ENCODE measurements around the gene ZNF423. TPM values are rescaled to one million over a fixed set of nuclear protein-coding genes. Genes with fewer than 3 reads are reported as not detected.

Gene ZNF423
- total and polyA plus RNA-seq, 9 of the 15 experiments (the other 6 are each of a cell fraction or from before 2014, with no cell fraction given): not detected

- POLR2A ChIA-PET: no interaction called here
- no peak overlapping the region for H2AFZ ChIP-seq (ENCODE audit: low read depth, low read length)
Measured at GRCh38 chr16:49489686-49490320, 366.1 kb downstream of the ZNF423 start.

More at GRCh38 chr16:49489686-49490320, 366.1 kb downstream of the ZNF423 start:
- Histone ChIP-seq H3K79me2 (ENCODE audit: control insufficient read depth, insufficient read depth, low read length) (no peaks in the 10 kb centered on the region), H3K9me1 (ENCODE audit: control insufficient read depth, insufficient read depth, low read length) (no peaks in the 10 kb centered on the region), H3K36me3 (ENCODE audit: control insufficient read depth, insufficient read depth, low read length) (no peaks in the 10 kb centered on the region), H3K27me3 (ENCODE audit: control insufficient read depth in 2 of 2, insufficient read depth in 2 of 2, low read length in 2 of 2) (peaks cover 8 to 38% of the 10 kb centered on the region in 2 experiments; a peak in 4 of 5 replicates), H3K4me2 (ENCODE audit: insufficient read depth, low read length) (no peak overlapping the region), H3K9me3 (replicated peaks; ENCODE audit: control insufficient read depth, insufficient read depth, low read depth, low read length) (no peaks in the 10 kb centered on the region), H3K9ac (ENCODE audit: insufficient read depth in 1 of 2, low read depth in 2 of 2, low read length in 2 of 2) (no peak overlapping the region), H4K20me1 (replicated peaks; ENCODE audit: control insufficient read depth, insufficient read depth, low read length) (0 out of 2 replicates have a peak, but pooled peaks cover 4% of the 10 kb centered on the region), H3K4me3 (no peak overlapping the region), H3K4me1 (replicated peaks in 1 of 2; ENCODE audit: control insufficient read depth in 2 of 2, insufficient read depth in 2 of 2, low read length in 2 of 2) (peaks cover 0 to 14% of the 10 kb centered on the region in 2 experiments; a peak in 1 of 5 replicates), H3K27ac (ENCODE audit: extremely low read depth, low read depth, low read length) (no peak overlapping the region)
- intact Hi-C loops (cut with micrococcal nuclease) (no loop called here), in situ Hi-C loops (cut with MboI) (no loop called here)
- 0% methylated on average over 7 of the region's 7 CpGs for WGBS (ENCODE audit: insufficient coverage, low coverage, missing lambda C conversion rate)
- DNase-seq (ENCODE audit: extremely low read depth in 1 of 4, low spot score in 3 of 4) (no peak), ATAC-seq (no peak), FAIRE-seq (no peak)
- no peak for TF ChIP-seq ZNF583 (CRISPR knock-in tag; IDR thresholded peaks at IDR 0.05)
- no peak for TF ChIP-seq NR0B1 (IDR thresholded peaks at IDR 0.05; ENCODE audit: partially characterized antibody)
- TF ChIP-seq CBFB (CRISPR knock-in tag; IDR thresholded peaks at IDR 0.05): no peak
- TF ChIP-seq NEUROD1 (IDR thresholded peaks at IDR 0.05; ENCODE audit: borderline replicate concordance, low read depth, low read length, partially characterized antibody): no peak
- TF ChIP-seq EHMT2 (IDR thresholded peaks at IDR 0.05): no peak
- no peak for TF ChIP-seq ZNF124 (CRISPR knock-in tag; IDR thresholded peaks at IDR 0.05)
- BruUV-seq (replicated peaks): no TSS peak
- CTCF ChIA-PET (ENCODE audit: low intra/inter-chr PET ratio): no interaction called here
